Neural progenitor cell (in vitro differentiated cells): Measurements from ENCODE around the gene THSD4. TPM values are rescaled to one million over a fixed set of nuclear protein-coding genes. Genes with fewer than 3 reads are reported as not detected.
A peak's percentile ranks its signal among the peaks of the same experiment; 100 is the strongest.

Experiments
- DNase-seq: peaks from one replicate; pipeline ENCODE4 v3.0.0-alpha.2; 2016; ENCODE audit warnings: low spot score
- H2AFZ ChIP-seq: fragments of 200-600 bp; sonication (generic); replicated peaks from 2 replicates; pipeline ENCODE4 v1.6.1; 2016; ENCODE audit warnings: antibody characterized with exemption
- H3F3A ChIP-seq: fragments of 200-600 bp; sonication (generic); 2 replicates; pipeline ENCODE4 v1.6.1; 2016; ENCODE audit warnings: antibody characterized with exemption, low read depth
- H3K27ac ChIP-seq: fragments of 200-600 bp; sonication (generic); 2 replicates; pipeline ENCODE4 v1.5.1; 2016; ENCODE audit warnings: mild to moderate bottlenecking
- H3K27me3 ChIP-seq: fragments of 200-600 bp; sonication (generic); 2 replicates; pipeline ENCODE4 v1.6.1; 2016; ENCODE audit warnings: mild to moderate bottlenecking, moderate library complexity
- H3K36me3 ChIP-seq: fragments of 200-600 bp; sonication (generic); 2 replicates; pipeline ENCODE4 v1.5.1; 2016
- H3K4me1 ChIP-seq: fragments of 200-600 bp; sonication (generic); 2 replicates; pipeline ENCODE4 v1.6.1; 2016; ENCODE audit warnings: mixed run types
- H3K4me2 ChIP-seq: fragments of 200-600 bp; sonication (generic); 2 replicates; pipeline ENCODE4 v1.6.1; 2016
- H3K4me3 ChIP-seq: fragments of 200-600 bp; sonication (generic); 2 replicates; pipeline ENCODE4 v1.5.1; 2016
- H3K79me2 ChIP-seq: fragments of 200-600 bp; sonication (generic); 2 replicates; pipeline ENCODE4 v1.6.1; 2016; ENCODE audit warnings: low read depth
- H3K9ac ChIP-seq: fragments of 200-600 bp; sonication (generic); 2 replicates; pipeline ENCODE4 v1.6.1; 2016
- H3K9me3 ChIP-seq: fragments of 200-600 bp; sonication (generic); 2 replicates; pipeline ENCODE4 v1.5.1; 2016; ENCODE audit warnings: low read depth
- H4K20me1 ChIP-seq: fragments of 200-600 bp; sonication (generic); 2 replicates; pipeline ENCODE4 v1.6.1; 2016; ENCODE audit warnings: low read depth
- H3K27ac Mint-ChIP-seq: 3 replicates; pipeline ENCODE4 v1.8.0; 2021; ENCODE audit warnings: mixed read lengths
- H3K27me3 Mint-ChIP-seq: 2 replicates; pipeline ENCODE4 v1.8.0; 2022; ENCODE audit warnings: low read depth, mild to moderate bottlenecking, inconsistent platforms, moderate library complexity, mixed read lengths; ENCODE audit not compliant: insufficient read depth
- H3K36me3 Mint-ChIP-seq: 3 replicates; pipeline ENCODE4 v1.8.0; 2021; ENCODE audit warnings: mixed read lengths
- H3K4me1 Mint-ChIP-seq: 3 replicates; pipeline ENCODE4 v1.8.0; 2021; ENCODE audit warnings: mixed read lengths
- H3K4me3 Mint-ChIP-seq: 3 replicates; pipeline ENCODE4 v1.8.0; 2021; ENCODE audit warnings: mild to moderate bottlenecking, moderate library complexity, mixed read lengths
- H3K9me3 Mint-ChIP-seq: 3 replicates; pipeline ENCODE4 v1.8.0; 2020; ENCODE audit warnings: mixed read lengths
- EZH2 ChIP-seq: fragments of 200-600 bp; sonication (generic); IDR thresholded peaks from 2 replicates; pipeline ENCODE4 v1.6.1; 2017; ENCODE audit warnings: antibody characterized with exemption, mild to moderate bottlenecking, moderate library complexity
- EZH2phosphoT487 ChIP-seq: fragments of 200-600 bp; sonication (generic); IDR thresholded peaks from 2 replicates; pipeline ENCODE4 v1.6.1; 2017; ENCODE audit warnings: antibody characterized with exemption
- total RNA-seq: library from RNA; depleted of rRNA; stranded (reverse); fragments of >200 nt; gene quantifications from 2 replicates; pipeline ENCODE4 v1.2.3, GENCODE V29; 2015; ENCODE audit warnings: low replicate concordance
- TF ChIP-seq, protein P1 (sequence below): fragments of 200-600 bp; sonication (generic); IDR thresholded peaks from 2 replicates; pipeline ENCODE4 v1.5.1; 2017; ENCODE audit warnings: antibody characterized with exemption, mild to moderate bottlenecking

Gene THSD4
- total RNA-seq, 1 donor from 2014 or later, result 2.4 TPM

- Histone ChIP-seq H3F3A (no peaks in the 10 kb centered on the region), H3K36me3 (no peaks in the 10 kb centered on the region), H3K4me3 (no peak overlapping the region), H4K20me1 (no peaks in the 10 kb centered on the region), H3K9ac (no peak overlapping the region), H3K79me2 (no peaks in the 10 kb centered on the region), H3K4me2 (no peak overlapping the region), H3K9me3 (no peaks in the 10 kb centered on the region), H3K4me1 (no peaks in the 10 kb centered on the region), H2AFZ (no peak overlapping the region), H3K27me3 (no peaks in the 10 kb centered on the region), H3K27ac (no peak overlapping the region)
- peak; percentile 11 for DNase-seq
- no peak for TF ChIP-seq EZH2phosphoT487
- TF ChIP-seq, protein P1, sequence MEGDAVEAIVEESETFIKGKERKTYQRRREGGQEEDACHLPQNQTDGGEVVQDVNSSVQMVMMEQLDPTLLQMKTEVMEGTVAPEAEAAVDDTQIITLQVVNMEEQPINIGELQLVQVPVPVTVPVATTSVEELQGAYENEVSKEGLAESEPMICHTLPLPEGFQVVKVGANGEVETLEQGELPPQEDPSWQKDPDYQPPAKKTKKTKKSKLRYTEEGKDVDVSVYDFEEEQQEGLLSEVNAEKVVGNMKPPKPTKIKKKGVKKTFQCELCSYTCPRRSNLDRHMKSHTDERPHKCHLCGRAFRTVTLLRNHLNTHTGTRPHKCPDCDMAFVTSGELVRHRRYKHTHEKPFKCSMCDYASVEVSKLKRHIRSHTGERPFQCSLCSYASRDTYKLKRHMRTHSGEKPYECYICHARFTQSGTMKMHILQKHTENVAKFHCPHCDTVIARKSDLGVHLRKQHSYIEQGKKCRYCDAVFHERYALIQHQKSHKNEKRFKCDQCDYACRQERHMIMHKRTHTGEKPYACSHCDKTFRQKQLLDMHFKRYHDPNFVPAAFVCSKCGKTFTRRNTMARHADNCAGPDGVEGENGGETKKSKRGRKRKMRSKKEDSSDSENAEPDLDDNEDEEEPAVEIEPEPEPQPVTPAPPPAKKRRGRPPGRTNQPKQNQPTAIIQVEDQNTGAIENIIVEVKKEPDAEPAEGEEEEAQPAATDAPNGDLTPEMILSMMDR, result peak; percentile 55
- Mint-ChIP-seq H3K27ac (no peak overlapping the region), H3K27me3 (peaks cover 5% of the 10 kb centered on the region), H3K4me1 (no peaks in the 10 kb centered on the region), H3K9me3 (no peaks in the 10 kb centered on the region), H3K36me3 (no peaks in the 10 kb centered on the region), H3K4me3 (no peak overlapping the region)
Measured at GRCh38 chr15:71485094-71485693, 369.9 kb downstream of the THSD4 start.

GRCh38 chr15:71489570-71489969 lies 374.3 kb downstream of the THSD4 start:
- Histone ChIP-seq H3F3A (no peaks in the 10 kb centered on the region), H3K4me3 (no peak overlapping the region), H3K79me2 (no peaks in the 10 kb centered on the region), H3K9ac (no peak overlapping the region), H2AFZ (no peak overlapping the region), H3K4me2 (no peak overlapping the region), H3K36me3 (no peaks in the 10 kb centered on the region), H3K27me3 (no peaks in the 10 kb centered on the region), H4K20me1 (no peaks in the 10 kb centered on the region), H3K4me1 (no peaks in the 10 kb centered on the region), H3K27ac (no peak overlapping the region), H3K9me3 (no peaks in the 10 kb centered on the region)
- H3K36me3 Mint-ChIP-seq, result no peaks in the 10 kb centered on the region
- H3K9me3 Mint-ChIP-seq, result no peaks in the 10 kb centered on the region
- peaks cover 3% of the 10 kb centered on the region for H3K27me3 Mint-ChIP-seq
- H3K27ac Mint-ChIP-seq, result no peak overlapping the region
- DNase-seq, result no peak
- no peak overlapping the region for H3K4me3 Mint-ChIP-seq
- TF ChIP-seq, protein P1, result no peak
- TF ChIP-seq EZH2 (no peak), EZH2phosphoT487 (no peak)
- H3K4me1 Mint-ChIP-seq, result no peaks in the 10 kb centered on the region

- no peaks in the 10 kb centered on the region for H3K36me3 Mint-ChIP-seq
- H3K4me2 ChIP-seq, result no peak overlapping the region
- H3K9me3 Mint-ChIP-seq, result no peaks in the 10 kb centered on the region
- TF ChIP-seq, protein P1, result no peak
- no peak for TF ChIP-seq EZH2
- no peak for TF ChIP-seq EZH2phosphoT487
- no peak overlapping the region for H2AFZ ChIP-seq
- H3K36me3 ChIP-seq, result no peaks in the 10 kb centered on the region
- no peaks in the 10 kb centered on the region for H3K79me2 ChIP-seq
- no peak for DNase-seq
- H3K4me1 Mint-ChIP-seq, result no peaks in the 10 kb centered on the region
- H3K4me1 ChIP-seq, result no peaks in the 10 kb centered on the region
- H3K27me3 Mint-ChIP-seq, result peaks cover 4% of the 10 kb centered on the region
- H3F3A ChIP-seq, result no peaks in the 10 kb centered on the region
- no peak overlapping the region for H3K27ac ChIP-seq
- H3K4me3 Mint-ChIP-seq, result no peak overlapping the region
- no peaks in the 10 kb centered on the region for H3K27me3 ChIP-seq
- no peak overlapping the region for H3K4me3 ChIP-seq
- H4K20me1 ChIP-seq, result no peaks in the 10 kb centered on the region
- no peak overlapping the region for H3K27ac Mint-ChIP-seq
- H3K9me3 ChIP-seq, result no peaks in the 10 kb centered on the region
- H3K9ac ChIP-seq, result no peak overlapping the region
Measured at GRCh38 chr15:71493526-71493925, 378.3 kb downstream of the THSD4 start.
